Transverse colon (tissue), 4 donors: Measurements from ENCODE around the gene HDHD3.

Source experiments
- CTCF ChIP-seq, 5 experiments: fragments of 200-600 bp in 3 of 5; fragments of 450-650 bp in 2 of 5; sonication (generic) in 3 of 5; IDR thresholded peaks; 1 replicate in 2 of 5; 2 replicates in 3 of 5; pipeline ENCODE4 v1.5.1; 2016 to 2017; ENCODE audit warnings: antibody characterized with exemption in 5 of 5, inconsistent platforms in 3 of 5, mild to moderate bottlenecking in 2 of 5, moderate library complexity in 1 of 5
- EP300 ChIP-seq: sonication (generic); formaldehyde crosslinking; IDR thresholded peaks from one replicate; pipeline ENCODE4 v1.6.1; 2017; ENCODE audit warnings: antibody characterized with exemption, low read depth
- POLR2AphosphoS5 ChIP-seq, 3 donors: sonication (generic); formaldehyde crosslinking; IDR thresholded peaks; one replicate each; pipeline ENCODE4 v1.6.1; 2016; ENCODE audit warnings: antibody characterized with exemption in 3 of 3

DNA sequence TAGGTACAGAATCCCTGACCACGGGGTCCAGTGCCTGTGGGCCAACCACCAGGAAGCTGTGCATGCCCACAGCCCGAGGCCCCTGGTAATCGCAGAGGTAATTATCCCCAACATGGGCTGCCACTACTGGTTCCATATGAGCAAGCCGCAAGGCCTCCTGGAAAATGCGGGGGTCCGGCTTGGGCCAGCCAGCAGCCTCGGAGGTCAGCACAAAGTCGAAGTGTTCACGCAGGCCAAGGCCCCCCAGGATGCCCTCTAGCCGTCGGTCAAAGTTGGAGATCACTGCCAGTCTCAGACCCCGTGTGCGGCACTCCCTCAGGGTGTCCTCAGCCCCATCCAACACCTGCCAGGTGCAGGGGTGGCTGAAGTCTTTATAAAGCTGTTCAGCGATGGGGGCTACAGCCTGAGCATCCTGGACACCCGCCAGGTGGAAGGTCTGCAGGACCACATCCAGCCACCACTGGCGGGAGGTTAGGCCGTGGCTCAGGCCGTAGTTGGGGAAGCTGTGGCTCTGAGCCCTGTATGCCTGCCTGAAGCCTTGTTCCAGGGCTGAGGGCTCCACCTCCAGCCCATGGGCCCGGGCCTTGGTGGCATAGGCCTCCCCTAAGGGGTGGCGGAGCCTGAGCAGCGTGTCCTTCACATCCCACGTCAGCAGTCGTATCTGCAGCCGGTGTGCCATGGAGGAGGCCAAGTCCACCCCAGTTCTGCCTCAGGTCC, 3.0 kb downstream of the HDHD3 start:
- TF ChIP-seq CTCF (IDR thresholded peaks at IDR 0.05) (no peak), POLR2AphosphoS5 (IDR thresholded peaks at IDR 0.05) (no peak), EP300 (no peak)
